HCT116 (cell line): ENCODE measurements around the gene PDE4B. TPM values are rescaled to one million over a fixed set of nuclear protein-coding genes. Genes with fewer than 3 reads are reported as not detected.

Experiments
- ATAC-seq: fragments of 200-7000 bp; cut with Tn5 transposase; 2 replicates; pipeline ENCODE4 v1.9.1; 2020; ENCODE audit warnings: mild to moderate bottlenecking, moderate library complexity
- BruUV-seq: library from RNA; stranded (reverse); fragments of 400-500 nt; replicated peaks from 2 replicates; lab custom pipeline; 2021; lab: Mats Ljungman, UMichigan
- CTCF ChIA-PET: fragments of 300-600 bp; sonication (Branson Sonifier 250); formaldehyde crosslinking; loops from one replicate; lab custom pipeline; 2021; ENCODE audit warnings: antibody characterized with exemption; lab: Charles Lee
- POLR2A ChIA-PET: fragments of 300-600, 350-600 bp; sonication (Branson Sonifier 250); formaldehyde crosslinking; loops from one replicate; lab custom pipeline; 2021; ENCODE audit warnings: antibody characterized with exemption; lab: Charles Lee
- RAD21 ChIA-PET, 2 experiments: fragments of 300-600 bp; sonication (Branson Sonifier 250); formaldehyde crosslinking; loops; one replicate each; lab custom pipeline; 2023; ENCODE audit warnings: low total read pairs in 2 of 2; ENCODE audit not compliant: uncharacterized antibody in 2 of 2, unreplicated experiment in 2 of 2, low non-redundant PET in 1 of 2; lab: Charles Lee
- DNase-seq: peaks from one replicate; pipeline ENCODE4 v3.0.0-alpha.2; 2010; ENCODE audit warnings: low read depth, low spot score
- H2AFZ ChIP-seq: fragments of 200-600 bp; shearing (Covaris generic), sonication (generic); 2 replicates; pipeline ENCODE4 v1.6.1; 2017; ENCODE audit warnings: low read depth, mixed run types, mixed read lengths, antibody characterized with exemption, low read length; ENCODE audit not compliant: poor library complexity, severe bottlenecking
- H3K27ac ChIP-seq: 2 replicates; pipeline ENCODE4 v1.5.1; 2012; ENCODE audit warnings: low read depth, low read length
- H3K27me3 ChIP-seq: fragments of 200-600 bp; sonication (generic); 2 replicates; pipeline ENCODE4 v1.6.1; 2016; ENCODE audit warnings: mixed run types, low read length, mixed read lengths; ENCODE audit not compliant: insufficient read depth
- H3K36me3 ChIP-seq, 2 experiments: fragments of 200-500 bp in 1 of 2; fragments of 200-600 bp in 1 of 2; sonication (Bioruptor generic) in 1 of 2; sonication (generic) in 1 of 2; 2 replicates each; pipeline versions ENCODE4 v1.5.1 to v1.6.1; 2014 to 2016; ENCODE audit warnings: low read length in 2 of 2, inconsistent platforms in 1 of 2, mixed read lengths in 1 of 2, mixed run types in 1 of 2; ENCODE audit not compliant: insufficient read depth in 2 of 2, control insufficient read depth in 1 of 2
- H3K4me1 ChIP-seq, 2 experiments: fragments of 200-600 bp in 1 of 2; sonication (generic) in 1 of 2; 2 replicates each; pipeline versions ENCODE4 v1.5.1 to v1.6.1; 2012 to 2017; ENCODE audit warnings: low read length in 2 of 2, inconsistent platforms in 1 of 2, mild to moderate bottlenecking in 1 of 2, mixed read lengths in 1 of 2, mixed run types in 1 of 2, moderate library complexity in 1 of 2; ENCODE audit not compliant: insufficient read depth in 2 of 2, control insufficient read depth in 1 of 2
- H3K4me2 ChIP-seq: fragments of 200-600 bp; sonication (generic); 2 replicates; pipeline ENCODE4 v1.6.1; 2017; ENCODE audit warnings: mixed run types, low read length, mixed read lengths
- H3K4me3 ChIP-seq, 2 experiments: fragments of 200-600 bp in 1 of 2; sonication (generic) in 1 of 2; replicated peaks in 1 of 2; 2 replicates each; pipeline ENCODE4 v1.5.1; 2011 to 2016; ENCODE audit warnings: low read length in 2 of 2, control low read depth in 1 of 2, low read depth in 1 of 2, mild to moderate bottlenecking in 1 of 2, mixed read lengths in 1 of 2, mixed run types in 1 of 2
- H3K79me2 ChIP-seq: fragments of 200-600 bp; sonication (generic); 2 replicates; pipeline ENCODE4 v1.6.1; 2017; ENCODE audit warnings: mild to moderate bottlenecking, mixed run types, low read length, moderate library complexity, mixed read lengths; ENCODE audit not compliant: insufficient read depth
- H3K9ac ChIP-seq: fragments of 200-600 bp; sonication (generic); 2 replicates; pipeline ENCODE4 v1.6.1; 2016; ENCODE audit warnings: low read length, mixed read lengths
- H3K9me2 ChIP-seq: fragments of 200-600 bp; sonication (generic), shearing (Covaris generic); 2 replicates; pipeline ENCODE4 v1.6.1; 2017; ENCODE audit warnings: mixed run types, mild to moderate bottlenecking, moderate library complexity; ENCODE audit not compliant: insufficient read depth
- H3K9me3 ChIP-seq, 2 experiments: fragments of 200-500 bp in 1 of 2; fragments of 200-600 bp in 1 of 2; sonication (Bioruptor generic) in 1 of 2; sonication (generic) in 1 of 2; 2 replicates each; pipeline ENCODE4 v1.6.1; 2014 to 2017; ENCODE audit warnings: low read length in 2 of 2, mixed read lengths in 2 of 2, inconsistent platforms in 1 of 2, low read depth in 1 of 2, mild to moderate bottlenecking in 1 of 2, mixed run types in 1 of 2, moderate library complexity in 1 of 2; ENCODE audit not compliant: control insufficient read depth in 1 of 2, insufficient read depth in 1 of 2
- H4K20me1 ChIP-seq: fragments of 200-600 bp; sonication (generic), shearing (Covaris generic); 2 replicates; pipeline ENCODE4 v1.6.1; 2017; ENCODE audit warnings: mixed run types, mild to moderate bottlenecking, moderate library complexity; ENCODE audit not compliant: insufficient read depth
- CEBPB ChIP-seq: IDR thresholded peaks from 2 replicates; pipeline ENCODE4 v1.6.1; 2012; ENCODE audit warnings: low read depth
- ELF1 ChIP-seq: IDR thresholded peaks from 2 replicates; pipeline ENCODE4 v1.6.1; 2012; ENCODE audit warnings: low read depth, borderline replicate concordance
- EZH2 ChIP-seq: fragments of 200-600 bp; sonication (generic); IDR thresholded peaks from 2 replicates; pipeline ENCODE4 v1.6.1; 2017; ENCODE audit warnings: antibody characterized with exemption, mixed run types
- EZH2phosphoT487 ChIP-seq: fragments of 200-600 bp; IDR thresholded peaks from 2 replicates; pipeline ENCODE4 v1.6.1; 2018; ENCODE audit warnings: antibody characterized with exemption, borderline replicate concordance
- FOSL1 ChIP-seq: IDR thresholded peaks from 2 replicates; pipeline ENCODE4 v1.6.1; 2012; ENCODE audit warnings: low read depth
- JUND ChIP-seq: IDR thresholded peaks from 2 replicates; pipeline ENCODE4 v1.6.1; 2012
- POLR2A ChIP-seq: IDR thresholded peaks from 2 replicates; pipeline ENCODE4 v1.7.0; 2011; ENCODE audit warnings: borderline replicate concordance; ENCODE audit not compliant: insufficient read depth, insufficient read length; ENCODE audit errors: extremely low read depth
- POLR2AphosphoS5 ChIP-seq: IDR thresholded peaks from 2 replicates; pipeline ENCODE4 v1.6.1; 2011; ENCODE audit warnings: mild to moderate bottlenecking, low read depth, low read length, moderate library complexity
- SIN3A ChIP-seq: IDR thresholded peaks from 2 replicates; pipeline ENCODE4 v1.6.1; 2012; ENCODE audit warnings: low read depth
- SRF ChIP-seq: IDR thresholded peaks from 2 replicates; pipeline ENCODE4 v1.6.1; 2012; ENCODE audit warnings: low read depth
- ZNF274 ChIP-seq: fragments of 200-500 bp; sonication (Bioruptor generic); IDR thresholded peaks from 2 replicates; pipeline ENCODE4 v1.6.1; 2014; ENCODE audit warnings: mild to moderate bottlenecking, low read depth, low read length, inconsistent platforms
- intact Hi-C: fragments of 100-400 bp; cut with micrococcal nuclease; formaldehyde crosslinking; loops from 2 replicates; pipeline ENCODE4 v1.10.0; 2022
- total RNA-seq: library from RNA; stranded (reverse); gene quantifications from one replicate; pipeline ENCODE4 v1.2.1, GENCODE V29; 2021; ENCODE audit not compliant: unreplicated experiment
- TF ChIP-seq, protein P1 (sequence below): IDR thresholded peaks from 2 replicates; pipeline ENCODE4 v1.6.1; 2011; ENCODE audit warnings: mild to moderate bottlenecking, low read length, moderate library complexity; ENCODE audit not compliant: insufficient replicate concordance; ENCODE audit errors: extremely low read depth
- TF ChIP-seq, protein P2 (sequence below): IDR thresholded peaks from 2 replicates; pipeline ENCODE4 v1.6.1; 2012
- TF ChIP-seq, protein P3 (sequence below): IDR thresholded peaks from 2 replicates; pipeline ENCODE4 v1.6.1; 2012; ENCODE audit warnings: low read depth
- TF ChIP-seq, protein P4 (sequence below): IDR thresholded peaks from 2 replicates; pipeline ENCODE4 v1.6.1; 2012
- TF ChIP-seq, protein P5 (sequence below), 3 experiments: fragments of 200-600 bp in 1 of 3; sonication (generic) in 1 of 3; IDR thresholded peaks in 2 of 3; conservative IDR thresholded peaks in 1 of 3; 2 replicates each; pipeline ENCODE4 v1.5.1; 2012 to 2017; ENCODE audit warnings: low read depth in 2 of 3, low read length in 2 of 3, antibody characterized with exemption in 1 of 3, borderline replicate concordance in 1 of 3, control low read depth in 1 of 3, mild to moderate bottlenecking in 1 of 3, mixed read lengths in 1 of 3, mixed run types in 1 of 3, moderate library complexity in 1 of 3; ENCODE audit not compliant: insufficient read depth in 1 of 3

The PDE4B gene
- total RNA-seq, 1 experiment from 2014 or later: 76.9 TPM

DNA sequence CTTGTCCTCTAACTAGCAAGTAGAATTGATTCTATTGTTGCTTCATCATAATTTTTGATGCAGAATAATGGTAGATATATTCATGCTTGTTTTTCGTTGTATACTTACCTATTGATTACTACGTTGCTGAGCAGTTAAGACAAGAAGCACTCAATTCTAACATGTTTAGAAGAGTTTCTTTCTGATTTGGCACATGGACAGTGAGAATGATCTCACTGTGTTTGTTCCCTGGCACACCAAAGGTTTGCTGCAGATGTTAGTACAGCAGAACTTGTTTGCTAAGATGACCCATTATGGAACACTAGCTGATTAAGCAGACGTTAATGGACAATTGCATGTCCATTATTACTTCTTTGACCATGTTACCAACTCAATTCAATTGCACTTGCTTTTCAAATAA is 556.5 kb downstream of the PDE4B start (continued):
- 0 out of 2 replicates have a peak, but pooled peaks have one; percentile 51 for TF ChIP-seq JUND
- TF ChIP-seq SIN3A: peak; percentile 15; the same call in 1 of the 2 replicates

DNA sequence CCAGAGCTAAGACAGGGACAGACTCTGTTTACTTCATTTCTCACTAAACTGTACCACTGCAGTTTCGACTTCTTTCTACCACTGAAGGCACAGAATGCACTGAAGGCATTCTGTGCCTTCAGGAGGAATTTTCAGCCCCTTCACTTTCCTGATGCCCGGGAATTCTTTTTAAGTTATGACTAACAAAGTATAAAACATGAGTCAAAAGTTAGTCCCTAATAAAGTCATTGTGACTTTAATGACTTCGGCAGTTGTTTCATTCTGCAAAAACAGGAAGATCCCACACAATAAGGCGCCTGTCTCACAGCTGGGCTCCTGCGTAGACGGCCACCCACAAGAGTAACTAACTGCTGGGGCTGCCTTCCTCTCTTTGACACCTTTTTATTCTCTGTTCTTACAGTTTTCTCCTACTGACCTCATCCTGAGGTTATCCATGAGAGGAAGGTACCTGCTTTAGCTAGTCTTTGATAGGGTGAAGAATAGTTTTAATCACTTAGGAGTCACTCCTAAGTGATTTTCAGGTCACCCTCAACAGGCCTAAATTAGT is 557.4 kb downstream of the PDE4B start:
- peak overlapping the region; percentile 61 for H3K4me2 ChIP-seq
- ChIA-PET RAD21 (interaction anchor here (0.6 to 1.6 kb wide), 3 partner anchors 18 to 93 kb away, joined by 3 to 5 read pairs (median 5); no protein-coding TSS in a partner anchor), CTCF (interaction anchor here (1.0 to 1.3 kb wide), 3 partner anchors 10 to 154 kb away, joined by 3 to 4 read pairs (median 4); no protein-coding TSS in a partner anchor), POLR2A (interaction anchor here (0.8 to 1.8 kb wide), 10 partner anchors 12 to 93 kb away, joined by 3 to 7 read pairs (median 4); no protein-coding TSS in a partner anchor)
- H3K4me3 ChIP-seq: peak overlapping the region in 1 of 2 experiments; percentile 26; a peak in 2 of 4 replicates
- peaks cover 99% of the 10 kb centered on the region for H3K79me2 ChIP-seq
- intact Hi-C loops: loop anchor here (5.0 kb wide), 1 partner anchor 87 kb away; no protein-coding TSS in a partner anchor
- DNase-seq (peak; percentile 95), ATAC-seq (peak; percentile 83)
- no peak overlapping the region for H2AFZ ChIP-seq
- H3K9me3 ChIP-seq: no peaks in the 10 kb centered on the region
- 0 out of 4 replicates have a peak, but pooled peaks cover 0 to 4% of the 10 kb centered on the region in 2 experiments for H3K36me3 ChIP-seq
- peak overlapping the region; percentile 66 for H3K9ac ChIP-seq
- H3K9me2 ChIP-seq: no peaks in the 10 kb centered on the region
- H3K27me3 ChIP-seq: no peaks in the 10 kb centered on the region
- peaks cover 93 to 100% of the 10 kb centered on the region in 2 experiments for H3K4me1 ChIP-seq
- peak overlapping the region; percentile 96 for H3K27ac ChIP-seq
- BruUV-seq: no TSS peak
- no peaks in the 10 kb centered on the region for H4K20me1 ChIP-seq
- peak; percentile 96 for TF ChIP-seq JUND
- TF ChIP-seq FOSL1: peak; percentile 98
- TF ChIP-seq POLR2A: no peak
- TF ChIP-seq, protein P1, sequence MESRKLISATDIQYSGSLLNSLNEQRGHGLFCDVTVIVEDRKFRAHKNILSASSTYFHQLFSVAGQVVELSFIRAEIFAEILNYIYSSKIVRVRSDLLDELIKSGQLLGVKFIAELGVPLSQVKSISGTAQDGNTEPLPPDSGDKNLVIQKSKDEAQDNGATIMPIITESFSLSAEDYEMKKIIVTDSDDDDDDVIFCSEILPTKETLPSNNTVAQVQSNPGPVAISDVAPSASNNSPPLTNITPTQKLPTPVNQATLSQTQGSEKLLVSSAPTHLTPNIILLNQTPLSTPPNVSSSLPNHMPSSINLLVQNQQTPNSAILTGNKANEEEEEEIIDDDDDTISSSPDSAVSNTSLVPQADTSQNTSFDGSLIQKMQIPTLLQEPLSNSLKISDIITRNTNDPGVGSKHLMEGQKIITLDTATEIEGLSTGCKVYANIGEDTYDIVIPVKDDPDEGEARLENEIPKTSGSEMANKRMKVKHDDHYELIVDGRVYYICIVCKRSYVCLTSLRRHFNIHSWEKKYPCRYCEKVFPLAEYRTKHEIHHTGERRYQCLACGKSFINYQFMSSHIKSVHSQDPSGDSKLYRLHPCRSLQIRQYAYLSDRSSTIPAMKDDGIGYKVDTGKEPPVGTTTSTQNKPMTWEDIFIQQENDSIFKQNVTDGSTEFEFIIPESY: no peak
- peak; percentile 82; the same call in 1 of the 2 replicates for TF ChIP-seq SIN3A
- TF ChIP-seq, protein P2, sequence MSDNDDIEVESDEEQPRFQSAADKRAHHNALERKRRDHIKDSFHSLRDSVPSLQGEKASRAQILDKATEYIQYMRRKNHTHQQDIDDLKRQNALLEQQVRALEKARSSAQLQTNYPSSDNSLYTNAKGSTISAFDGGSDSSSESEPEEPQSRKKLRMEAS: peak; percentile 85
- peak; percentile 33; the same call in 1 of the 2 replicates for TF ChIP-seq ELF1
- TF ChIP-seq EZH2: no peak
- TF ChIP-seq, protein P3, sequence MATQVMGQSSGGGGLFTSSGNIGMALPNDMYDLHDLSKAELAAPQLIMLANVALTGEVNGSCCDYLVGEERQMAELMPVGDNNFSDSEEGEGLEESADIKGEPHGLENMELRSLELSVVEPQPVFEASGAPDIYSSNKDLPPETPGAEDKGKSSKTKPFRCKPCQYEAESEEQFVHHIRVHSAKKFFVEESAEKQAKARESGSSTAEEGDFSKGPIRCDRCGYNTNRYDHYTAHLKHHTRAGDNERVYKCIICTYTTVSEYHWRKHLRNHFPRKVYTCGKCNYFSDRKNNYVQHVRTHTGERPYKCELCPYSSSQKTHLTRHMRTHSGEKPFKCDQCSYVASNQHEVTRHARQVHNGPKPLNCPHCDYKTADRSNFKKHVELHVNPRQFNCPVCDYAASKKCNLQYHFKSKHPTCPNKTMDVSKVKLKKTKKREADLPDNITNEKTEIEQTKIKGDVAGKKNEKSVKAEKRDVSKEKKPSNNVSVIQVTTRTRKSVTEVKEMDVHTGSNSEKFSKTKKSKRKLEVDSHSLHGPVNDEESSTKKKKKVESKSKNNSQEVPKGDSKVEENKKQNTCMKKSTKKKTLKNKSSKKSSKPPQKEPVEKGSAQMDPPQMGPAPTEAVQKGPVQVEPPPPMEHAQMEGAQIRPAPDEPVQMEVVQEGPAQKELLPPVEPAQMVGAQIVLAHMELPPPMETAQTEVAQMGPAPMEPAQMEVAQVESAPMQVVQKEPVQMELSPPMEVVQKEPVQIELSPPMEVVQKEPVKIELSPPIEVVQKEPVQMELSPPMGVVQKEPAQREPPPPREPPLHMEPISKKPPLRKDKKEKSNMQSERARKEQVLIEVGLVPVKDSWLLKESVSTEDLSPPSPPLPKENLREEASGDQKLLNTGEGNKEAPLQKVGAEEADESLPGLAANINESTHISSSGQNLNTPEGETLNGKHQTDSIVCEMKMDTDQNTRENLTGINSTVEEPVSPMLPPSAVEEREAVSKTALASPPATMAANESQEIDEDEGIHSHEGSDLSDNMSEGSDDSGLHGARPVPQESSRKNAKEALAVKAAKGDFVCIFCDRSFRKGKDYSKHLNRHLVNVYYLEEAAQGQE: no peak
- peak; percentile 92 for TF ChIP-seq SRF
- TF ChIP-seq ZNF274: no peak
- TF ChIP-seq CEBPB: peak; percentile 81
- TF ChIP-seq EZH2phosphoT487: no peak
- TF ChIP-seq, protein P4, sequence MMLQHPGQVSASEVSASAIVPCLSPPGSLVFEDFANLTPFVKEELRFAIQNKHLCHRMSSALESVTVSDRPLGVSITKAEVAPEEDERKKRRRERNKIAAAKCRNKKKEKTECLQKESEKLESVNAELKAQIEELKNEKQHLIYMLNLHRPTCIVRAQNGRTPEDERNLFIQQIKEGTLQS: no peak
- TF ChIP-seq POLR2AphosphoS5: peak; percentile 73
- TF ChIP-seq, protein P5, sequence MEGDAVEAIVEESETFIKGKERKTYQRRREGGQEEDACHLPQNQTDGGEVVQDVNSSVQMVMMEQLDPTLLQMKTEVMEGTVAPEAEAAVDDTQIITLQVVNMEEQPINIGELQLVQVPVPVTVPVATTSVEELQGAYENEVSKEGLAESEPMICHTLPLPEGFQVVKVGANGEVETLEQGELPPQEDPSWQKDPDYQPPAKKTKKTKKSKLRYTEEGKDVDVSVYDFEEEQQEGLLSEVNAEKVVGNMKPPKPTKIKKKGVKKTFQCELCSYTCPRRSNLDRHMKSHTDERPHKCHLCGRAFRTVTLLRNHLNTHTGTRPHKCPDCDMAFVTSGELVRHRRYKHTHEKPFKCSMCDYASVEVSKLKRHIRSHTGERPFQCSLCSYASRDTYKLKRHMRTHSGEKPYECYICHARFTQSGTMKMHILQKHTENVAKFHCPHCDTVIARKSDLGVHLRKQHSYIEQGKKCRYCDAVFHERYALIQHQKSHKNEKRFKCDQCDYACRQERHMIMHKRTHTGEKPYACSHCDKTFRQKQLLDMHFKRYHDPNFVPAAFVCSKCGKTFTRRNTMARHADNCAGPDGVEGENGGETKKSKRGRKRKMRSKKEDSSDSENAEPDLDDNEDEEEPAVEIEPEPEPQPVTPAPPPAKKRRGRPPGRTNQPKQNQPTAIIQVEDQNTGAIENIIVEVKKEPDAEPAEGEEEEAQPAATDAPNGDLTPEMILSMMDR (IDR thresholded peaks at IDR 0.05 in 2 of 3, conservative IDR thresholded peaks at IDR 0.05 in 1 of 3; ENCODE audit: borderline replicate concordance in 1 of 3, insufficient read depth in 1 of 3, low read depth in 2 of 3, low read length in 2 of 3): no peak
